ENCODE measurements around the gene TLR6.

DNA sequence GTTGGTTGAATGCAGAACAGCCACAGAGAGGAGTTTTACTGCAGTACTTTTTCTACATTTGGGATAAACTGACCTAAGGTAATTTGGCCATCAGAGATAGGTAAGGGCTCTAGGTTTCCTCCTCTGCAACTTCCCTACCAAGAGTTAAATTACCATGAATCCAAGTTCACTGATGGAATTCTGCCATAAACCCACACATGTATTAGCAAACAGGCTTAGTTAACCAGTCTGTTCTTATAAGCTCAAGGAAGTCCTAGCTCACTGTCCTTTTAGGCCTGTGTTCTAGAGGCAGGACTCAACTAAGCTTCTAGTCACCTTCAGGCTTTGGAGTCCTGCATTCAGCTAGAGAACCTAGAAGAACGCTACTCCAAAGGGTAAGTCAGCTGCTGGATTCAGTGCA, 15.0 kb upstream of the TLR6 start:
- TF ChIP-seq, protein P1, sequence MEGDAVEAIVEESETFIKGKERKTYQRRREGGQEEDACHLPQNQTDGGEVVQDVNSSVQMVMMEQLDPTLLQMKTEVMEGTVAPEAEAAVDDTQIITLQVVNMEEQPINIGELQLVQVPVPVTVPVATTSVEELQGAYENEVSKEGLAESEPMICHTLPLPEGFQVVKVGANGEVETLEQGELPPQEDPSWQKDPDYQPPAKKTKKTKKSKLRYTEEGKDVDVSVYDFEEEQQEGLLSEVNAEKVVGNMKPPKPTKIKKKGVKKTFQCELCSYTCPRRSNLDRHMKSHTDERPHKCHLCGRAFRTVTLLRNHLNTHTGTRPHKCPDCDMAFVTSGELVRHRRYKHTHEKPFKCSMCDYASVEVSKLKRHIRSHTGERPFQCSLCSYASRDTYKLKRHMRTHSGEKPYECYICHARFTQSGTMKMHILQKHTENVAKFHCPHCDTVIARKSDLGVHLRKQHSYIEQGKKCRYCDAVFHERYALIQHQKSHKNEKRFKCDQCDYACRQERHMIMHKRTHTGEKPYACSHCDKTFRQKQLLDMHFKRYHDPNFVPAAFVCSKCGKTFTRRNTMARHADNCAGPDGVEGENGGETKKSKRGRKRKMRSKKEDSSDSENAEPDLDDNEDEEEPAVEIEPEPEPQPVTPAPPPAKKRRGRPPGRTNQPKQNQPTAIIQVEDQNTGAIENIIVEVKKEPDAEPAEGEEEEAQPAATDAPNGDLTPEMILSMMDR (IDR thresholded peaks at IDR 0.05; ENCODE audit: poor library complexity), result no peak
- TF ChIP-seq EZH2phosphoT487 (IDR thresholded peaks at IDR 0.05; ENCODE audit: low read depth, severe bottlenecking, unreplicated experiment), result no peak
- TF ChIP-seq EZH2 (IDR thresholded peaks at IDR 0.05; ENCODE audit: borderline replicate concordance), result no peak
